GM21360 (cell line): ENCODE results near the gene EXOC3L4.

Experiments
- ATAC-seq: cut with Tn5 transposase; IDR thresholded peaks from one replicate; pipeline ENCODE4 v1.9.1; 2021; ENCODE audit warnings: mild to moderate bottlenecking, moderate library complexity; ENCODE audit not compliant: unreplicated experiment

The EXOC3L4 gene

GRCh38 chr14:103131580-103131979 is 37.1 kb downstream of the EXOC3L4 start:
- ATAC-seq = no peak

GRCh38 chr14:103132381-103133209 is 38.1 kb downstream of the EXOC3L4 start:
- ATAC-seq = no peak

GRCh38 chr14:103133210-103134140 is 39.0 kb downstream of the EXOC3L4 start:
- no peak for ATAC-seq

GRCh38 chr14:103134405-103134804 is 39.9 kb downstream of the EXOC3L4 start:
- no peak for ATAC-seq

DNA sequence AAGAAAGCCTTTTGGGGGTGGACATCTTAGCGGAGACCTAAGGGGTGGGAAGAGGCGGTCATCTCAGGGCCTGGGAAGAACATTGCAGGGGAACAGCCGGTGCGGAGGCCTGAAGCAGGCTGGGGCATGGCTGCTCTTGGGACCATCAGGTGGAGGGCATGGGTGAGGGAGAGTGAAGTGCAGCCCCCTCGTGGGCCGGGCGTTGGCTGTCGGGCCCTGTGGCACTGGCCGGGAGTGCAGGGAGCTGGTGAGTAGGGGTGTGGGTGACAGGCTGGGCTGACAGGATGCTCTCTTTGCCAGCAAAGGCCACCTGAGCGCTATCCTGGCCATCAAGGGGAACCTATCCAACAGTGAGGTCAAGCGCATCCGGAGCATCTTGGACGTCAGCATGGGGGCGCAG is 40.4 kb downstream of the EXOC3L4 start:
- no peak for ATAC-seq

DNA sequence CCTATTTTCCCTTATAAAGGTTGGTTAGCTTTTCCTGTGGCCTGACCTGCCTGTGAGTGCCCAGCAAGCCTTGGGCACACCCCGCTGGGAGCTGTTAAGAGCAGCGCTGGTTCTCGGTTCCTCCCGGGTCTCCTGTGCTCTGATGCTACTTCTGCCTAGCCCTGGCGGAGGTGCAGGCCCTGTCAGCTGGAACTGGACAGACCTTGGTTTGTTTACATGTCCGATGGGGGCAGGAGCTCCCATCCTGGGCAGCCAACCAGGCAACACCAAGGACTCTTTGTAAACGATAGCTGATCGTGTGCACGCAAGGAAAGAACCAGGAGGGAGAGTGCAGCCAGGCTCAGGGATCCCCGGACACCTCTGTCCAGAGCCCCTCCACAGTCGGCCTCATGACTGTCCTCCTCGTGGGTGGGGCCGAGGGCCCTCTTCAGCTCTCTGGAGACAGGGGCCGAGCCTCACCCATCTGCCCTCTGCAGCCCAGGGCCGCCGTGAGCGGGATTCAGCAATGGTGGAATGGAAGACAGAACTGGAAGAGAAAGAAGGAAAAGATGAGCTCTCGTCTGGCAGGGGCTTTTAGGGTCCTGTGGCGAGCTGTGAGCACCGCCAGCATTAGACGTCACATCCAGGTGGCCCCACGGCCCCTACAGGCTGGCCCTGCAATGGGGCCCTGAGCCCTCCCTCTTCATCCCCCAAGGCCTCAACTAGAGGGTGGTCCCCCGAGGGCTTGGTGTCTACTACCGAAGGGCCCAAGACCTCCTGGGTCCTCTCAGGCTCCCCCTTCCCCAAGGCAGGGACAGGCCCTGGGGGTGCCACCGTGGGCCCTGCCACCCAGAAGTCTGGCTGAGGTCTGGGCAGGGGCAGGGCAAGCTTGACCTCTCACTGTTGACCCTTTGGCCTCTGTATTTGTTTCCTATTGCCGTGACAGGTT is 41.1 kb downstream of the EXOC3L4 start:
- no peak for ATAC-seq

- no peak for ATAC-seq
These were observed 42.1 kb downstream of the EXOC3L4 start for GRCh38 chr14:103136388-103137271.

GRCh38 chr14:103137689-103138300 is 43.3 kb downstream of the EXOC3L4 start:
- no peak for ATAC-seq

DNA sequence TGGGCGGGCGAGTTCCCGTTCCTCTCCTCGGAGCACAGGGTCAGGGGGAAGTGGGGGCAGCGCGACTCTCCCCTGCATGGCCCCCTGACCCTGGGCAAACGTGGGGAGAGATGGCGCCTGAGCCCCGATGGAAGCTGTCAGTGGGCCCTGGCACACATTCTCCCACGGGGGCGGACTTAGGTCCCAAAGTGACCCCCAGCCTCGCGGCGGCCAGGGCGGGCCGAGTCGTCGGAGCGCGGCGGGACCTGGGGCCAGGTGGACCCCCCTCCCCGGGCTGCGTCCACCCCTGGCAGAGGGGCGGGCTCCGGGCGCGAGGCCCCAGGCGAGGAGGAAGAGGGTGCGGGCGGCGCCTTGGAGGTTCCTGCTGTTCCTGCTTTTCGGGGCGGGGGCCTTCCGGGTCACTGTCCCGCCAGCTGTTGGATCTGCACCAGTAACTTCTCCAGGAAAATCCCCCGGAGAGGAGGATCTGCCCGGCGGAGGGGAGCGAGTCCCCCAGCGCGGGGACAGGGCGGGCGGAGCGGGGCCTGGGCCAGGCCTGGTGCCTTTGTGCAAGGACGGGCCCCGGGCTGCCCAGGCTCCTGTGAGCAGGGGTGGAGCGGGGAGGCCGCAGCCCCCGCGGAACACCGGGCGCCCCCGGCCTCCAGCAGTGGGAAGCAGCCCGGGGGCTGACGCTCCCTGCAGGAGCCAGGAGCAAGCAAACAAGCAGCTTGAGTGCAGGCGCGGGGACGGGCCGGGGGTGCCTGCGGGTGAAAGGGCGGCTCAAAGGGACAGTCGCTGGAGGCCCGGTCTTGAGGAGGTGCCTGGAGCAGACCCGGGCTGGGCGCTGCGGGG is 44.0 kb downstream of the EXOC3L4 start:
- ATAC-seq = no peak

DNA sequence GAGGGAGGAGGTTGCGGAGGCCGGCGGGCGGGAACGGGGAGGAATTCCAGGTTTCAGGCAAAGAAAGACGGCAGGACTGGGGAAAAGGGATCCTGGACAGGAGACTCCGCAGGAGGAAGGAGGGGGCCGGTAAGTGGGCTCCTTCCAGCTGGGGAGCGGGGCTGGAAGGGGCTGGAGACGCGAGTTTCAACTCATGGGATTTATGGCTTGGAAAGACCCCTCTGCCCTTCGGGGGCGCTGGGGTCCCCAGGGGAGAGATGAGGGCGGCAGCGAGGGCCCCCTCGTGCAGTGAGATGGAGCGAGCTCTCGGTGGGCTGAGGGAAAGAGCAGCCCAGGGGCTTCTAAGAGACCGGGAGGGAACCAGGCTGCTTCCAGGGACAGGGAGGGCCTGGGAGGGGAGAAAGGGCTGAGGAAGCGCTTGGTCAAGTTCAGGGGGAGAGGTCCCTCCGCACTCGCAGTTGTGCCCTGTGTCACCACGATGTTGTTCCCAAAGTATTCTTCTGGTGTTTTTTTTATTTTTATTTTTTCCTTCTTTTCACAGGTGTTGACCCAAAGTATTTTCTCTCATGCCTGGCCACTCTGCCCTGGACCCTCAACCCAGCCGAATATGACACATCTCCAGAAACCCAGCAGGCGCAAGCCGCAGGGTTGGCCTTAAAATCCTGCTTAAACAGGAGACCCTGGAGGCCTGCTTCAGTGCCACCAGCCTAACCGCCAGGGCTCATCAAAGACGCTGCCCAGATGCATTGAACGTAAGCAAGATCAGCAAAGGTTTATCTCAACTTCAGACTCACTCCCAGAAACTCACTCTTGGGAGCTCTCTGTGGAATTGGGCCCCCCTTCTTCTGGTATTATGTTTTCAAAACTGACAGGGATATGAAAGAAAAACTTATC is 44.9 kb downstream of the EXOC3L4 start:
- no peak for ATAC-seq

GRCh38 chr14:103140316-103141109 is 46.0 kb downstream of the EXOC3L4 start:
- peak; percentile 74 for ATAC-seq

GRCh38 chr14:103141117-103141796 is 46.7 kb downstream of the EXOC3L4 start:
- peak; percentile 22 for ATAC-seq

DNA sequence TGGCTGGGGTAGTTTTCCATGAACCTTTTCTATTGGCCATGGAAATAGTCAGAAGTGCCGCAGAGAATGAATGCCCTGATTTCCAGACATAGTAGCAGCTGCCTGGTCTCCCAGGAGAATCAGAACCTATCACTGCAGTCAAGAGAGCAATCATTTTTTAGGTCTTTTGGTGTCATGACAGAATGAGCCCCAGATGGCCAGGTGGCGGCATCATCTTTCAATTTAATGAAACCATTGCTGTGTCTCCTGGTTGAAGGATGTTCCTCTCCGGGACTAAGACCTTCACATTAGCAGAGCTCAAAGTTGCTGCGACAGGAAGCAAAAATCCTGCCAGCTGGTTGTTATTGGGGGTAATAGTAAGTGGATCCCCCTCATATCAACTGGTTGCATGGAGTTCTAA is 47.5 kb downstream of the EXOC3L4 start:
- ATAC-seq = no peak

DNA sequence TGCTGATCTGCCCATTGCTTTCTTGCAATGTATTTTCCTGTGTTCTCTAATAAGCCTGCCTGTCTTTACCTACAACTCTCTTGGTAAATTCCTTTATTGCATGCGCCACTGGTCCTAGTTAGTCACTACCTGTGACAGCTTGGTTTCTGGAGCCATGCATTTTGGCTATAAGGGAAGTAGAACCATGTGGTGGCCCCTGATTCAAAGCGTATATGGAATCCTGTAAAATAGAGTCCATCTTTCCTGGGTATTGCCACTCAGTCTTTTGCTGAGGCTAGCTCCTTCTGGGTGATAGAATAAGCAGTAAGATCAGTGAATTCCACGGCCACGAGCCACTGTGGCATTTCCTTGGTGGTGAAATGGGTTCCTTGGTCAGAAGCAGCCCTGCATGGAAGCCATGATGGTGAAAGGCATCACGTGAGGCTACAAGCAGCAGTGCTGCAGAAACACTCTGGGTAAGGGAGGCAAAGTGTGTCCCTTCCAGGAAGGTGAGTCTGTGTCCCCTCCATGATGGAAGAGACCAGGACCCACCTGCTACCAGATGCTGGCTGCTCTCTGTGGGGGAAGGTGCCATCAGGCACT is 48.3 kb downstream of the EXOC3L4 start:
- no peak for ATAC-seq

DNA sequence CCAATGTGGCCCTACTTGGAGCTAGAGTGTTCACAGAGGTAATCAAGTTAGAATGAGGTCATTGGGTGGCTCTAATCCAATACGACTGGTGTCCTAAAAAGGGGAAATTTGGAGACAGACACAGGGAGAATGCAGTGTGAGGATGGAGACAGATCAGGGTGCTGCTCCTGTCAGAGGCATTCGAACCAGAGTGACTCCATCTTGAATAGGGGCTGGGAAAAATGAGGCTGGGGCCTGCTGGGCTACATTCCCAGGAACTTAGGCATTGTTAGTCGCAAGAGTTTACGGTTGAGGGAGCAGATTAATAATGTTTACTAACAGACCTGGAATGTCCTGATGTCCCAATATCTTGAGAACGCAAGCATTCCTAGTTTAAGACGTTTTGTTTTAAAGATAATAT is 49.0 kb downstream of the EXOC3L4 start:
- ATAC-seq = no peak

DNA sequence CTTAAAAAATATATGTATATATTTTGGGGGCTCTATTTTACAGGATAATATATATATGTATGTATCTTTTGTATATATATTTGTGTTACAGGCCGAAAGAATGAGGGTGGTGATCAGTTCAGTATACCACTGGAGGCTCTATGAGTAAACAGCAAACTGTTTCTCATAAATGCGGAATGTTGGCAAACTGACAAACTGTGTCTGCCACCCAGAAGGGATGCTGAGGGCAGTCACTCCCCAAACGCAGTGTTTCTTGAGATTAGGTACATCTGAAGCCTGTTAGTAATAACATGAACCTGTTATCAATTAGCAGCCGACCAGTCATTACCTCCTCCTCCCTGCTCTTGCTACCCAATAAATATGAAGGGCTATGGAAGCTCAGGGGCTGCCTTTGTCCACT is 49.6 kb downstream of the EXOC3L4 start:
- ATAC-seq = no peak
